Heart right ventricle (tissue), 16 donors: Measurements from ENCODE around the gene NPIPA1. TPM values are rescaled to one million over a fixed set of nuclear protein-coding genes. Genes with fewer than 3 reads are reported as not detected.
"Not testable (repeated sequence)": the region's sequence is repeated elsewhere in the genome, so short reads cannot be mapped to it uniquely, and the experiment has no call there.

Source experiments
- ATAC-seq, 8 donors: fragments of 200-7000 bp; cut with Tn5 transposase; one replicate each; pipeline ENCODE4 v1.9.1; 2020; ENCODE audit warnings: mild to moderate bottlenecking in 8 of 8, moderate library complexity in 8 of 8, moderate number of reproducible peaks in 1 of 8
- DNase-seq, 2 donors: peaks; one replicate each; pipeline ENCODE4 v3.0.0-alpha.2; 2020
- H3K27ac ChIP-seq, 10 donors: fragments of 200-600 bp; sonication (generic) in 2 of 10; one replicate each; pipeline versions ENCODE4 v1.5.0 to v1.8.0; 2020 to 2022; ENCODE audit warnings: mild to moderate bottlenecking in 3 of 10
- H3K27me3 ChIP-seq, 7 donors: fragments of 200-600 bp; one replicate each; pipeline ENCODE4 v1.8.0; 2021 to 2022; ENCODE audit warnings: mild to moderate bottlenecking in 2 of 7
- H3K36me3 ChIP-seq, 9 donors: fragments of 200-600 bp; sonication (generic) in 1 of 9; one replicate each; pipeline versions ENCODE4 v1.5.0 to v1.8.0; 2020 to 2022; ENCODE audit warnings: mild to moderate bottlenecking in 2 of 9
- H3K4me1 ChIP-seq, 9 donors: fragments of 200-600 bp; sonication (generic) in 1 of 9; one replicate each; pipeline versions ENCODE4 v1.5.0 to v1.8.0; 2020 to 2022; ENCODE audit warnings: mild to moderate bottlenecking in 4 of 9
- H3K4me3 ChIP-seq, 10 donors: fragments of 200-600 bp; sonication (generic) in 2 of 10; one replicate each; pipeline versions ENCODE4 v1.5.0 to v1.8.0; 2020 to 2022; ENCODE audit warnings: mild to moderate bottlenecking in 7 of 10, moderate library complexity in 2 of 10
- H3K9me3 ChIP-seq, 11 donors: fragments of 200-600 bp in 10 of 11; sonication (generic) in 2 of 11; one replicate each; pipeline versions ENCODE4 v1.5.0 to v1.8.0; 2013 to 2022; ENCODE audit warnings: mild to moderate bottlenecking in 2 of 11, control low read depth in 1 of 11, moderate library complexity in 1 of 11
- WGBS, 2 donors: extraction: QIAGEN DNeasy Blood & Tissue Kit; methylation state at CpG; one replicate each; pipeline ENCODE4 v1.1.7; 2013; ENCODE audit warnings: inconsistent platforms in 1 of 2; 5-methylcytosine and 5-hydroxymethylcytosine counted together
- intact Hi-C, 10 donors: fragments of 100-400 bp; cut with DNase I; formaldehyde crosslinking; loops; one replicate each; pipeline versions ENCODE4 v1.11.1 to v1.14.2; 2022
- polyA plus RNA-seq, 2 donors: library from polyadenylated mRNA; stranded (reverse); fragments of 200-250 nt; gene quantifications; one replicate each; pipeline ENCODE4 v1.2.3, GENCODE V29; 2013
- total RNA-seq, 10 donors: library from RNA; stranded (reverse); fragmentation: NEBNext Ultra II Directional in 3 of 10; extraction: Animal tissue kit (Norgen Biotek cat#: 25700) in 3 of 10; gene quantifications; one replicate each; pipeline versions ENCODE4 v1.2.1 to v1.2.4, GENCODE V29; 2021 to 2023
- TF ChIP-seq, protein P1 (sequence below), 9 donors: fragments of 200-600 bp; sonication (generic) in 2 of 9; IDR thresholded peaks; one replicate each; pipeline versions ENCODE4 v1.5.0 to v1.8.0; 2021 to 2022; ENCODE audit warnings: antibody characterized with exemption in 9 of 9, mild to moderate bottlenecking in 5 of 9, moderate library complexity in 1 of 9
- donor health status: Arrhythmogenic right ventricular cardiomyopathy.
- donor health status: ischemic (EF 13 %, LVEDD 7.1; RV severe dilation, severe dysfunction).
- donor health status: healthy with polysubstance abuse.
- donor health status: DM: no; HTN: yes; CAD: no.
- donor health status: DM: no; HTN: no; CAD: no.
- donor health status: ischemic (EF 25% LVEDD 6.9; RV normal size, moderate dysfunction).
- donor health status: ischemic (EF 25% LVEDD 5.7; RV mildly dilated, moderate dysfunction).
- donor health status: healthy.
- donor health status: DM: yes; HTN: yes; CAD: no.
- donor health status: Ischemic cardiomyopathy.
- donor health status: ischemic (EF 35%, LVEDD 5.7; RV mildly dilated, moderate dysfunction).
- donor health status: nonischemic (EF 11% LVEDD 7.7; RV severe dilation, severe dysfunction).
- donor health status: DM: yes; HTN: yes; CAD: no.
- donor health status: PGD.
- donor health status: ischemic (EF 29% LVEDD 5.4; RV normal size, mild dysfunction).
- donor health status: nonischemic (EF 23%, LVEDD 6.1; RV moderate dilation, normal function).

Gene NPIPA1
- total and polyA plus RNA-seq, 12 donors: 31.2 to 165 (median 42.3) TPM

GRCh38 chr16:14974656-14975417, 37.6 kb downstream of the NPIPA1 start, which contains the start of gene PDXDC1:
TSS of gene PDXDC1 (plus strand) at chr16:14975026. CDS start at chr16:14975200, 174 bp downstream.
- ATAC-seq (peak; percentile 94 to 97 (median 96)), DNase-seq (peak; percentile 90 to 95)
- H3K4me3 ChIP-seq: peak within 1 kb of the TSS; percentile 57 to 99 (median 73)
- WGBS, 2 donors: 1% methylated on average over 73 to 74 of the region's 74 CpGs
- TF ChIP-seq, protein P1, sequence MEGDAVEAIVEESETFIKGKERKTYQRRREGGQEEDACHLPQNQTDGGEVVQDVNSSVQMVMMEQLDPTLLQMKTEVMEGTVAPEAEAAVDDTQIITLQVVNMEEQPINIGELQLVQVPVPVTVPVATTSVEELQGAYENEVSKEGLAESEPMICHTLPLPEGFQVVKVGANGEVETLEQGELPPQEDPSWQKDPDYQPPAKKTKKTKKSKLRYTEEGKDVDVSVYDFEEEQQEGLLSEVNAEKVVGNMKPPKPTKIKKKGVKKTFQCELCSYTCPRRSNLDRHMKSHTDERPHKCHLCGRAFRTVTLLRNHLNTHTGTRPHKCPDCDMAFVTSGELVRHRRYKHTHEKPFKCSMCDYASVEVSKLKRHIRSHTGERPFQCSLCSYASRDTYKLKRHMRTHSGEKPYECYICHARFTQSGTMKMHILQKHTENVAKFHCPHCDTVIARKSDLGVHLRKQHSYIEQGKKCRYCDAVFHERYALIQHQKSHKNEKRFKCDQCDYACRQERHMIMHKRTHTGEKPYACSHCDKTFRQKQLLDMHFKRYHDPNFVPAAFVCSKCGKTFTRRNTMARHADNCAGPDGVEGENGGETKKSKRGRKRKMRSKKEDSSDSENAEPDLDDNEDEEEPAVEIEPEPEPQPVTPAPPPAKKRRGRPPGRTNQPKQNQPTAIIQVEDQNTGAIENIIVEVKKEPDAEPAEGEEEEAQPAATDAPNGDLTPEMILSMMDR (IDR thresholded peaks at IDR 0.05): peak in 2 of 9 donors; percentile 21 to 25
- peaks cover 3 to 29% (median 16%) of the 10 kb centered on the region in 9 donors for H3K4me1 ChIP-seq
- H3K36me3 ChIP-seq, H3K27me3 ChIP-seq, H3K9me3 ChIP-seq, intact Hi-C loops: not testable (repeated sequence)
- H3K27ac ChIP-seq: peak within 1 kb of the TSS; percentile 14 to 96 (median 94)

DNA sequence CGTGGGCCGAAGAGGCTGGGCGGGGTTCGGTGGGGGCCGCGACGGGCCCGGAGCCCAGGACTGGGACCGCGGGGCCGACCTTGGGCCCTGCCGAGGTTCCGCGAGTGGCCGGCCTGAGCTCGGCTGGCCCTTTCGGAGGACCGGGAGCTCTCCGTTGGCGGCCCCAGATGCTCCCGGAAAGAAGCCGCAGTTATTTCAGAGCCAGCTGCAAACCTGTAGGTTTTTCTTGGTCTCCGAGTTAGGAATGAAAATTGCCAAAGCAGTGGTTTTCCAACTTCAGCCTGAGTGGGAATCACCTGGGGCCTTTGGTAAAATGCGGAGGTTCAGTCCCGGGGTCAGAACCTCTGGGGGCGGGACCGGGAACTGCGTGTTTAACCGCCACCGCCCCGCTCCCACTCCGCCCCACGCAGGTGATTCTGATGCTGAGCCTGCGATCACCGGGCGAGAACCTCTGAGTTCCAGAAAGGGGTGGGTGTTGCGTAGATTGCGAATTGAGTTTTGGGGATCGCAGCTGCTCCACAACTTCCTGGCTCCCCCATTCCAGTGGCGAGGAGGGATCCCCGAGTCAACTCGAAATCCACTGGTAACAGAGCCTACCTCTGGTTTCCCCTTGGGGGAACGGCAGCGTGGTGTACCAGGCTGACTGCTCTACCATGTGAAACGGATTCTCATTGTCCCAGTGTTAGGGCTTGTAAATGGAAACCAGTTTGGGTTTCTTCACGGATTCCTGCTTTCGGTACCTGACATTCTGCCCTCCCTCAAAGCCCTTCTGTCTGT, 38.4 kb downstream of the NPIPA1 start:
- intact Hi-C loops, H3K36me3 ChIP-seq, H3K27me3 ChIP-seq, H3K9me3 ChIP-seq: not testable (repeated sequence)
- H3K27ac ChIP-seq: peak overlapping the region; percentile 14 to 96 (median 94)
- H3K4me1 ChIP-seq: peaks cover 3 to 34% (median 16%) of the 10 kb centered on the region in 9 donors
- TF ChIP-seq, protein P1 (IDR thresholded peaks at IDR 0.05): peak in 1 of 9 donors; percentile 19
- 5 to 6% methylated on average over 41 to 46 of the region's 47 CpGs for WGBS, 2 donors
- DNase-seq: peak; percentile 46 to 60
- peak; percentile 16 to 52 (median 34) for ATAC-seq
- peak overlapping the region; percentile 57 to 99 (median 73) for H3K4me3 ChIP-seq

- ATAC-seq, H3K27ac ChIP-seq, H3K27me3 ChIP-seq, H3K9me3 ChIP-seq, H3K4me3 ChIP-seq, DNase-seq, intact Hi-C loops, H3K36me3 ChIP-seq: not testable (repeated sequence)
- WGBS, 2 donors: 80 to 82% methylated on average over 14 of the region's 16 CpGs
- H3K4me1 ChIP-seq: peaks cover 3 to 38% (median 17%) of the 10 kb centered on the region in 9 donors
These were observed 39.9 kb downstream of the NPIPA1 start for GRCh38 chr16:14976971-14977736.

DNA sequence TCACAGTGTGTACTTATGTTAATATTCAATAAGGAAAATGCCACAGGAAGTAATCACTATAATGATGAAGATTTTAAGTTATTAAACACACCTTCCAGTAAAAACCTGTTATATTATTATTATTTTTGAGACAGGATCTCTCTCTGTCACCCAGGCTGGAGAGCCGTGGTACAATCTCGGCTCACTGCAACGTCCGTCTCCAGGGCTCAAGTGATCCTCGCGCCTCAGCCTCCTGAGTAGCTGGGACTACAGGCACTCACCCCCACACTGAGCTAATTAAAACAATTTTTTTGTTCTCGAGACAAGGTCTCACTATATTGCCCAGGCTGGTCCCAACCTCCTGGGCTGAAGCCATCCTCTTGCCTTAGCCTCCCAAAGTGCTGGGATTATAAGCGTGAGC, 41.0 kb downstream of the NPIPA1 start:
- DNase-seq, intact Hi-C loops, ATAC-seq, H3K27me3 ChIP-seq, H3K9me3 ChIP-seq, H3K27ac ChIP-seq, H3K36me3 ChIP-seq, H3K4me3 ChIP-seq: not testable (repeated sequence)
- 95% methylated on average over 8 of the region's 8 CpGs for WGBS, 2 donors
- peaks cover 3 to 41% (median 19%) of the 10 kb centered on the region in 9 donors for H3K4me1 ChIP-seq

GRCh38 chr16:14978908-14979307, 41.7 kb downstream of the NPIPA1 start:
- H3K4me3 ChIP-seq, DNase-seq, H3K9me3 ChIP-seq, H3K27ac ChIP-seq, intact Hi-C loops, H3K36me3 ChIP-seq, H3K27me3 ChIP-seq, ATAC-seq: not testable (repeated sequence)
- peaks cover 3 to 40% (median 18%) of the 10 kb centered on the region in 9 donors for H3K4me1 ChIP-seq
- WGBS, 2 donors: 85 to 90% methylated on average over 4 of the region's 4 CpGs

DNA sequence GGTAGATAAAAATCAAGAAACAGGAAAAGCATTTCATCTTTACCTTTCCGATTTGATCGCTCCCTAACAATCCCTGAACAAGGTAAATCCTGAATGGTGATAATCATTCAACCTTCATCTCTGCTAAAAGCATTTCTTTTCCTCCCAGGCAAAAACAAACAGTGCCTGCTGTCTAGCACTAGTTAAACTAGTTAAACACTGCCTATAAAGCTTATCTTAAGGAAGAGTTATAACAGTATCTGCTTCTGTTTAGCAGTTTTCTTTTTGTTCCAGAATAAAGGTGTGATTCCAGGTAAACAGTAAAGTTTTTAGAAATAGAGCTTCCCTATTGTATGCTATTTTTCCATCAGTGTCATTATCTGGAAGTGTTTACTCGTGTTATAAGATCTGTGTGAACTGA, 44.0 kb downstream of the NPIPA1 start:
- peaks cover 3 to 27% (median 6%) of the 10 kb centered on the region in 9 donors for H3K4me1 ChIP-seq
- H3K27ac ChIP-seq, intact Hi-C loops: not testable (repeated sequence)

GRCh38 chr16:14982521-14982920, 45.3 kb downstream of the NPIPA1 start:
- H3K4me3 ChIP-seq, H3K27ac ChIP-seq, DNase-seq, H3K27me3 ChIP-seq, H3K9me3 ChIP-seq, intact Hi-C loops: not testable (repeated sequence)
- WGBS, 2 donors: 38 to 60% methylated on average over 1 of the region's 2 CpGs
- ATAC-seq: peak in 2 of 8 donors; percentile 42 to 70
- H3K36me3 ChIP-seq: peaks cover 0 to 39% (median 11%) of the 10 kb centered on the region in 9 donors
- H3K4me1 ChIP-seq: peaks cover 0 to 19% (median 4%) of the 10 kb centered on the region in 9 donors

More for the DNA sequence above, 44.0 kb downstream of the NPIPA1 start:
- not testable (repeated sequence) for DNase-seq, H3K4me3 ChIP-seq, H3K27me3 ChIP-seq, ATAC-seq, H3K9me3 ChIP-seq
- WGBS, 2 donors: 71 to 74% methylated on average over 3 of the region's 3 CpGs
- H3K36me3 ChIP-seq: peaks cover 0 to 27% (median 5%) of the 10 kb centered on the region in 9 donors

DNA sequence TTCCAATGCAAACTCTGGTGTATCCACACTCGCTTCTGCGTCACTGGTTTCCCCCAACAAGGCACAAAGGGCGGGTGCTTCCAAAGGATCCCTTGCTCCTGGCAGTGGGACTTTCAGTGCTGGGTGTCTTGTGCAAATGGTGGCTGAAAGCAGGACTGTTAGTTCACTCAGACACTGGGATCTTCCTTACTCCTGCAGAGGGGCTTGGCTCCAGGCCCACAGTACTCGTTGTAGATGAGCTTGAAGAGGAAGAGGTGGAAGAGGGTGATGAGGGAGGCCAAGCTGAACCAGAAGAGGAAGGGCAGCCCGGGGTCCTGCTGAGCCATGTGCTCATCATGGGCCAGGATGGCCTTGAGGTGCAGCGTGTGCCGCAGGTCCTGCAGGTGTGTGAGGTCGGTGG, 50.8 kb downstream of the NPIPA1 start:
- 77% methylated on average over 8 of the region's 8 CpGs for WGBS, 2 donors
- H3K9me3 ChIP-seq, H3K27me3 ChIP-seq, H3K27ac ChIP-seq, H3K4me1 ChIP-seq, intact Hi-C loops, H3K4me3 ChIP-seq, DNase-seq: not testable (repeated sequence)
- H3K36me3 ChIP-seq: peaks cover 0 to 44% (median 17%) of the 10 kb centered on the region in 9 donors
- ATAC-seq: peak in 6 of 8 donors; percentile 4 to 35 (median 26)
